Adrenal gland (tissue), 5 donors: ENCODE measurements around the gene RAD21L1.

Source experiments
- CTCF ChIP-seq, 6 experiments: fragments of 450-650 bp in 4 of 6; fragments of 200-600 bp in 2 of 6; sonication (generic) in 1 of 6; IDR thresholded peaks; 1 replicate in 5 of 6; 2 replicates in 1 of 6; pipeline versions ENCODE4 v1.5.1 to v1.8.0; 2016 to 2021; ENCODE audit warnings: antibody characterized with exemption in 6 of 6, mild to moderate bottlenecking in 2 of 6, moderate library complexity in 1 of 6
- POLR2A ChIP-seq, 2 donors: fragments of 450-650 bp; IDR thresholded peaks; one replicate each; pipeline ENCODE4 v1.6.1; 2017; ENCODE audit warnings: antibody characterized with exemption in 2 of 2, mild to moderate bottlenecking in 2 of 2, moderate library complexity in 1 of 2
- donor health status: DM: no; HTN: no; CAD: no.

- TF ChIP-seq CTCF (IDR thresholded peaks at IDR 0.05): no peak
- no peak for TF ChIP-seq POLR2A (IDR thresholded peaks at IDR 0.05)
Measured at GRCh38 chr20:1195226-1195625, 30.6 kb upstream of the RAD21L1 start.
